Skin of body (tissue), 2 donors: ENCODE data around the gene FRAT1. TPM values are rescaled to one million over a fixed set of nuclear protein-coding genes. Genes with fewer than 3 reads are reported as not detected.

Experiments
- DNase-seq: peaks from one replicate; lab custom pipeline; 2025; lab: John Stamatoyannopoulos, UW
- total RNA-seq: library from RNA; depleted of rRNA; stranded (reverse); fragments of >200 nt; gene quantifications from one replicate; pipeline ENCODE4 v1.2.3, GENCODE V29; 2014

Gene FRAT1
- total RNA-seq, 1 donor from 2014 or later, result 1.1 TPM

DNA sequence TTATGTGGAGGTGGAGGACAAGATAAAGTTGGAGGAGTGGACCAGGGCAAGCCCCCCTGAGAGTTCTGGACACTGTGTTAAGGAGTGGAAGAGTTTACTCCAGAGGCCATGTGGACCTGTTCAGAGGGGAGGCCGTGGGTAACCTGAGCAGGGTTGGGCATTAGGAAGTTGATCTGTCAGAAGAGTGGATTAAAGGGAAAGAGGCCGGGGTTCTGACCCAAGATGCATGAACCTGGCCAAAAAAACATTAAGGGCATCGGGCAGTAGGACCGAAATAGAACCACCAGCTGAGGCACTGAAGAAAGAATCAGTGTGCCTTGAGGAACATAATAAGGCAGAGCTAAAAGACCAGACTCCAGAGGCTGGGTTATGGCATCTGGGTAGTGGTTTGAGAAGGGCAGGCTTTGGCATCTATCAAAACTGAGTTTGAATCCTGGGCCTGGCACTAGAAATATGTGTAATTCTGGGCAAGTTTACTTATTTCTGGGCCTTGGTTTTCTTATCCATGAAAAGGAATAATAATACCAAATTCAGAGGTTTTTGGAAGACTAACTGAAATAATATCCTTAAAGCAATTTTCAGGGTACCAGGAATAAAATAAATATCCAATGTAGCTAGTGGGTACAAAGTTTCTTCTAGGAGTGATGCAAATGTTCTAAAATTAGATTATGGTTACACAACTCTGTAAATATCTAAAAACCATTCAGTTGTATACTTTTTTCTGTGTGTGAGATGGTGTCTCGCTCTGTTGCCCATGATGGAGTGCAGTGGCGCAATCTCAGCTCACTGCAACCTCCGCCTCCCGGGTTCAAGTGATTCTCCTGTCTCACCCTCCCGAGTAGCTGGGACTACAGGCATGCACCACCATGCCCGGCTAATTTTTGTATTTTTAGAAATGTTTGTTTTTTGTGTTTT lies 10.9 kb upstream of the FRAT1 start:
- DNase-seq, result no peak

- DNase-seq, result peak; percentile 25
These were observed 7.9 kb upstream of the FRAT1 start for GRCh38 chr10:97311111-97311626.

DNA sequence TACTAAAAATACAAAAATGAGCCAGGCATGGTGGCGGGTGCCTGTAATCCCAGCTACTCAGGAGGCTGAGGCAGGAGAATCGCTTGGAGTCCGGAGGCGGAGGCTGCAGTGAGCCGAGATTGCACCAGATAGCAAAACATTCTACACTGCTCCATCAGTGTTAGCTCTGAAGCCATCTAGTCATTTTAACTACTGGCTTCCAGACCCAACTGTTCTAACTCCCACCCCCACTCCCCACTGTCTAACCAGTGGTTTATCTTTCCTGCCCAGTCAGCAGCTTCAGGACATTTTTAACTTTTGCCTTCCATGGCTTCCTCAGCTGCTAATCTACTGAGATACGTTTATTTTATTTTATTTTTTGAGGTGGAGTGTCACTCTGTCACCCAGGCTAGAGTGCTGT lies 6.2 kb upstream of the FRAT1 start:
- DNase-seq, result no peak

DNA sequence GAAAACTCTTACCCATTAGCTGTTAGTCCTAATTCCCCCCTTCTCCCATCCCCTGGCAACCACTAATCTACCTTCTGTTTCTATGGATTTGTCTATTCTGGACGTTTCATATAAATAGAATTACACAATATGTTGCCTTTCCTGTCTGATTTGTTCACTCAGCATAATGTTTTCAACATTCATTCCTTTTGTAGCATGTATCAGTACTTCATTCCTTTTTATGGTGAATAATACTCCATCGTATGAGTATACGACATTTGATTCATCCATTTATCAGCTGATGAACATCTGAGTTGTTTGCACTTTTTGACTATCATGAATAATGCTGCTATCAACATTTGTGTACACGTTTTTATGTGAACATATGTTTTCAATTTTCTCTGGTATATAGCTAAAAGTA lies 4.4 kb upstream of the FRAT1 start:
- no peak for DNase-seq

- no peak for DNase-seq
These were observed 804 bp downstream of the FRAT1 start for GRCh38 chr10:97319671-97320479.

DNA sequence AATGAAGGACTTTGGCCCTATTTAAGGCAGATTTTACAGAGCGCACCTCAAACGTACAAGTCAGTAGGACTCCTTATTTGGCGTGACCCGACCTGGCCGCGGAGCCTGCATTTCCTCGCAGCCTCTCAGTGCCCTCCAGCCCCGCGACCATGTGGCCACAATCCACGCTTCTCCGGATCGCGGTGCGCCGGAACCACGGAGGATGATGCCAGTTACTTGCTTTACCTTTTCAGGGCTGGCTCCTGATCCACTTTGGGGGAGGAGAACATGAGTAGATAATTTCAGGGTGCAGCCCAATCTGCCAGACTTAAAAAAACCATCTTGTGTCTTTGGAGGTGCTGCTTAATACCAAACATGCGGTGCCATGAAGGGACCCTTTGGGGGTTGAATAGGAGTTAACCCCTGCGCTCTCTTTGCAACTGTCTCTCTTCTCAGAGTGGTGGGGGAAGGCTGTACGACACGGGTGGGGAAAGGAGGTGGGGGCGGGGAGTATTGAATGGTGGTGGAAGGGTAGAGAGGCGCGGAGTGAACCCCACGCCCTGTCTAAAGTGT lies 1.5 kb downstream of the FRAT1 start:
- DNase-seq, result no peak

GRCh38 chr10:97321032-97321803 lies 2.1 kb downstream of the FRAT1 start:
- no peak for DNase-seq

- no peak for DNase-seq
These were observed 2.7 kb downstream of the FRAT1 start for GRCh38 chr10:97321804-97322190.

DNA sequence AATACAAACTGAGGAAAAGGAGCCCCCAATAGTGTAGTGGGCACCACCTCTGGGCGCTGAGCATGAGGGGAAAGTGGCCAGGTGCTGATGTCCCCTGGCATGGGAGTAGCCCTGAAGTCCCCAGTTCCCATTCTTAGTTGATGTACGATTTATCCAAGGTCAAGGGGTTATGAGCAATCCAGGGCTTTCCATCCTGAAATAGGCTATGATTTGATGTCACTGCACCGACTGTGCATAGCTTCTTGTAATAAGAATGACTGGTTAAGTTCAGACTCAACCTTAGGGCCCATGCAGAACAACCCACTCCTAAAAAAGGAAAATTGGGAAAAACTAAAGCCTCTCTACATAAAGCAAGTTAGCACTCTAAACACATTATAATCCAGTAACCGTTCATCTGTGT lies 4.4 kb downstream of the FRAT1 start:
- DNase-seq, result no peak

GRCh38 chr10:97325754-97326153 lies 6.7 kb downstream of the FRAT1 start:
- DNase-seq, result no peak

- DNase-seq, result no peak
These were observed 8.6 kb downstream of the FRAT1 start for GRCh38 chr10:97327348-97328294.

DNA sequence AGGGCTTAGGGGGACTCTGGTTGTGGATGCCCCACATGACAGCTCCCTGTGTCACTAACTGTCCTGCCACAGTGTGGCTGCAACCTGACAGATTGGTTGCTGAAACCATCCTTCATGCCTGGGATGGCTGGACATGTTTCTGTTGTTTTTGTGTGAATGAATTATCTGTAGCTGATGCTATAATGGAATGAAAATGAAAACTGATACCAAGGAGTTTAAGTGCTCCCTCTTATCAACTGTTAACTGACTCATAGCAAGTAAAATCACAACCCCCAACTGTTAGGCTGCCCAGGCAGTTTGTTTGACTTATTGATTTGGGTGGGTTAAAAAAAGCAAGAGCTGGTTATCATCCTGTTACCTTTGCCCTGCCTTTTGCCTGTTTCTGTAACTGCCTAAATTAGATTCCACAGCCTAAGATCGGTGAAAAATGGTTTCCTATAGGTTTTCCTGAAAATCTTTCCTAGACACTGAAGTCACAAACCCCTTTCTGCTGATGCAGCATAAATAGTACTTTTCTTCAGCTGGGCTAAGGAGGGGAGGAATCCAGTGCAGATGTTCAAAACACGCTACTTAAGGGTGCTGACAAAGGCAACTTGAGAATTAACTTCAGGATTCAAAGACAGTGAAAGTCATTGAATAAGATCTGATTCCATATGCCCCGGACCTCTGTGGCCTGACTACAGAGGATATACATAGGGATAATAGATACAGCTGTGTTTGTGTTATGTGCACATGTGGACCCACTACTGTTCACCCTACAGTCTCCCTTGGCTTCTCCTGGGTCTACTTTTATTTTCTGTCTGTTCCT lies 9.8 kb downstream of the FRAT1 start:
- peak; percentile 37 for DNase-seq

DNA sequence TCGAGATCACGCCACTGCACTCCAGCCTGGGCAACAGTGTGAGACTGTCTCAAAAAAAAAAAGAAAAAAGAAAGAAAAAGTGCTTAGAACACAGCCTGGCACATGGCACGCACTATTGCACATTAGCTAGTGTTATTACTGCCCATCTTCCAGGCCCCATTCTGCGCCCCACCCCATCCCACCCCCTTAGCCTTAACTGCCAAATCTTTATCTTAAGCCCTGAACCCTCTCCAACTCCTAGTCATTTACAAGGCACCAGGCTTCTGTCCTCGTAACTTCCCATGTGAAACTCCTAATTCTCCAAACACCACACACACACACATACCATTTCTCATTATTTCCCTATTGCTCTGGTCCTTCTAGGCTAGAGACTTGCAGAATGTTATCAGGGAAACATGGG lies 10.7 kb downstream of the FRAT1 start:
- no peak for DNase-seq

GRCh38 chr10:97331153-97331703 lies 12.2 kb downstream of the FRAT1 start:
- DNase-seq, result no peak

- DNase-seq, result peak; percentile 31
These were observed 13.7 kb downstream of the FRAT1 start for GRCh38 chr10:97332591-97333350.

DNA sequence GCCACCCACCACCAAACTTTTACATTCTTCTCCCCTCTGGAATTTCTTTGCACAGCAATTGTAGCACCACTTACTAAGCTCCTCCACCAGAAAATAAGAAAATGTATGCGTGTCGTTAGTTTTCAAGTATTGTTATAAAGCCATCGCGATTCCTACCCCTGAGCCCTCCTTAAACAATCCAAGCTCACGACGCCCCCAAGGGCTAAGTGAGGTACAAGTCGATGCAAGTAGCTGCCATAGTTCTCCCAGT lies 14.2 kb downstream of the FRAT1 start:
- DNase-seq, result peak; percentile 30

DNA sequence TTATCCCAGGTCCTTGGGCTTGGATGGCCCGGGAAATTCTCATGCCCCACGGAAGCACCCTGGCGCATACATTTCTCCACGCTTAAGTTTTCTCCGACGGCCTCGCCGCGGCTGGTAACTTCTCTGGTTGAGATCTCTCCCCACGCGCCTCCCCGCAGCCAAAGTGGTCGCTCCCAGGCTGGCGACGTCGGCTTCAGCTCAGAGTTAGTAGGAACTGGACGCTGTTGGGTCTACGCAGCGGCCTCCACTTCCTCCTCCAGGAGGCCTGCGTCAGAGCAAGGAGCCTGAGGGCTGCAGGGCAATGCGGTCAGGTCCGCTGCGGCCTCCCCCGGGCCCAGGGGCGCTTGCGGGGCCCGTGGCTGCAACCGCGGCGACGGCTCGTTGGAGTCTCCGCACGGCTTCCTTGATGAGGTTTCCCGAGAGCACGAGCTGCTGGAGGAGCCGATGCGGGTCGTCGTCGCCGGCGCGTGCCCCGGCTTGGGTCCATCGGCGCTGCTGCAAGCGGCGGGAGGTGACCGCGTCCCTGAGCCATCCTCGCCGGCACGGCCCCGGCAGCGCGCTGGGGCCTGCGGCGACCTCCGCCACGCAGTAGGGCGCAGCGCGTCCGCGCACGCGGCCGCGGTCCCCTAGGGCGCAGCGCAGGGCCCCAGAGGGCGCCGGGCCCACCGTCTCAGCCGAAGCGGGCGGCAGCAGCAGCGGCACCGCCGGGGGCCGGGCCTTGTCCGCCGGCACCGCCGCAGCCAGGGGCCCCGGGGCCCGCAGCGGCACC lies 14.7 kb downstream of the FRAT1 start:
- DNase-seq, result no peak
